Astrocyte (in vitro differentiated cells and primary cell): ENCODE measurements around the gene LCN2. TPM values are rescaled to one million over a fixed set of nuclear protein-coding genes. Genes with fewer than 3 reads are reported as not detected.
A peak's percentile ranks its signal among the peaks of the same experiment; 100 is the strongest.

Source experiments
- DNase-seq: peaks from one replicate; pipeline ENCODE4 v3.0.0-alpha.2; 2010; ENCODE audit warnings: low read depth
- FAIRE-seq: peaks from 2 replicates; lab custom pipeline; 2011; peaks lifted over from hg19 to GRCh38; lab: Jason Lieb, UNC
- H2AFZ ChIP-seq: 2 replicates; pipeline ENCODE4 v1.6.0; 2012; ENCODE audit warnings: low read depth, low read length, inconsistent platforms
- H3K27ac ChIP-seq: 2 replicates; pipeline ENCODE4 v1.5.1; 2011; ENCODE audit warnings: low read depth, low read length, inconsistent platforms
- H3K27me3 ChIP-seq: 2 replicates; pipeline ENCODE4 v1.6.0; 2011; ENCODE audit warnings: low read length, inconsistent platforms; ENCODE audit not compliant: insufficient read depth
- H3K36me3 ChIP-seq: 2 replicates; pipeline ENCODE4 v1.5.1; 2011; ENCODE audit warnings: low read length, inconsistent platforms; ENCODE audit not compliant: insufficient read depth
- H3K4me1 ChIP-seq: 2 replicates; pipeline ENCODE4 v1.5.1; 2011; ENCODE audit warnings: low read length, inconsistent platforms; ENCODE audit not compliant: insufficient read depth
- H3K4me2 ChIP-seq: 2 replicates; pipeline ENCODE4 v1.6.0; 2012; ENCODE audit warnings: low read length, inconsistent platforms
- H3K4me3 ChIP-seq: 2 replicates; pipeline ENCODE4 v1.5.1; 2011; ENCODE audit warnings: low read depth, mild to moderate bottlenecking, low read length, inconsistent platforms; ENCODE audit not compliant: insufficient read depth
- H3K79me2 ChIP-seq: 2 replicates; pipeline ENCODE4 v1.6.0; 2012; ENCODE audit warnings: mild to moderate bottlenecking, low read length, inconsistent platforms; ENCODE audit not compliant: insufficient read depth
- H3K9ac ChIP-seq: 2 replicates; pipeline ENCODE4 v1.6.0; 2012; ENCODE audit warnings: mild to moderate bottlenecking, low read length, inconsistent platforms
- H3K9me3 ChIP-seq: 2 replicates; pipeline ENCODE4 v1.5.1; 2012; ENCODE audit warnings: low read depth, mild to moderate bottlenecking, low read length, inconsistent platforms; ENCODE audit not compliant: insufficient read depth
- H4K20me1 ChIP-seq: 2 replicates; pipeline ENCODE4 v1.6.0; 2012; ENCODE audit warnings: low read length, inconsistent platforms; ENCODE audit not compliant: insufficient read depth
- H3K27ac Mint-ChIP-seq: one replicate; pipeline ENCODE4 v1.8.0; 2021; ENCODE audit warnings: mild to moderate bottlenecking, mixed read lengths; ENCODE audit not compliant: unreplicated experiment
- H3K27me3 Mint-ChIP-seq: one replicate; pipeline ENCODE4 v1.8.0; 2021; ENCODE audit warnings: low read depth, mixed read lengths; ENCODE audit not compliant: unreplicated experiment
- H3K36me3 Mint-ChIP-seq: one replicate; pipeline ENCODE4 v1.8.0; 2021; ENCODE audit warnings: low read depth, mixed read lengths; ENCODE audit not compliant: unreplicated experiment
- H3K4me1 Mint-ChIP-seq: one replicate; pipeline ENCODE4 v1.8.0; 2021; ENCODE audit warnings: low read depth, mixed read lengths; ENCODE audit not compliant: unreplicated experiment
- H3K4me3 Mint-ChIP-seq: one replicate; pipeline ENCODE4 v1.8.0; 2021; ENCODE audit warnings: mild to moderate bottlenecking, moderate library complexity, mixed read lengths; ENCODE audit not compliant: unreplicated experiment
- H3K9me3 Mint-ChIP-seq: one replicate; pipeline ENCODE4 v1.8.0; 2021; ENCODE audit warnings: mild to moderate bottlenecking, mixed read lengths; ENCODE audit not compliant: unreplicated experiment
- CTCF ChIP-seq: IDR thresholded peaks from 2 replicates; pipeline ENCODE4 v1.5.1; 2011; ENCODE audit warnings: low read depth, mild to moderate bottlenecking, inconsistent platforms, low read length, moderate library complexity; ENCODE audit not compliant: insufficient read depth
- EZH2 ChIP-seq: IDR thresholded peaks from 2 replicates; pipeline ENCODE4 v1.6.1; 2012; ENCODE audit warnings: mild to moderate bottlenecking, low read length, inconsistent platforms; ENCODE audit not compliant: insufficient read depth
- total RNA-seq: library from RNA; stranded (reverse); gene quantifications from 2 replicates; pipeline ENCODE4 v1.2.1, GENCODE V29; 2021

The LCN2 gene
- total RNA-seq, 1 donor from 2014 or later, result not detected

GRCh38 chr9:128163523-128164306 lies 14.5 kb downstream of the LCN2 start:
- peaks cover 52% of the 10 kb centered on the region for H4K20me1 ChIP-seq
- no peak overlapping the region for H3K4me3 ChIP-seq
- no peaks in the 10 kb centered on the region for H3K27me3 Mint-ChIP-seq
- no peak for DNase-seq
- H3K4me2 ChIP-seq, result no peak overlapping the region
- peaks cover 27% of the 10 kb centered on the region for H3K79me2 ChIP-seq
- no peak overlapping the region for H3K4me3 Mint-ChIP-seq
- H3K4me1 ChIP-seq, result peaks cover 15% of the 10 kb centered on the region
- no peak for FAIRE-seq
- no peak overlapping the region for H3K27ac ChIP-seq
- no peaks in the 10 kb centered on the region for H3K9me3 ChIP-seq
- peaks cover 19% of the 10 kb centered on the region for H3K36me3 ChIP-seq
- H3K9ac ChIP-seq, result no peak overlapping the region
- H3K9me3 Mint-ChIP-seq, result no peaks in the 10 kb centered on the region
- H2AFZ ChIP-seq, result no peak overlapping the region
- TF ChIP-seq EZH2 (no peak), CTCF (no peak)
- peaks cover 2% of the 10 kb centered on the region for H3K4me1 Mint-ChIP-seq
- no peak overlapping the region for H3K27ac Mint-ChIP-seq
- no peaks in the 10 kb centered on the region for H3K27me3 ChIP-seq
- peaks cover 24% of the 10 kb centered on the region for H3K36me3 Mint-ChIP-seq

- Histone ChIP-seq H4K20me1 (peaks cover 53% of the 10 kb centered on the region), H3K9me3 (no peaks in the 10 kb centered on the region), H3K4me3 (no peak overlapping the region), H3K79me2 (peaks cover 27% of the 10 kb centered on the region), H3K27me3 (no peaks in the 10 kb centered on the region), H3K36me3 (peaks cover 21% of the 10 kb centered on the region), H3K27ac (no peak overlapping the region), H2AFZ (no peak overlapping the region), H3K4me2 (no peak overlapping the region), H3K9ac (no peak overlapping the region), H3K4me1 (peaks cover 17% of the 10 kb centered on the region)
- H3K27ac Mint-ChIP-seq, result peak overlapping the region; percentile 58
- no peak overlapping the region for H3K4me3 Mint-ChIP-seq
- H3K9me3 Mint-ChIP-seq, result no peaks in the 10 kb centered on the region
- H3K36me3 Mint-ChIP-seq, result peaks cover 28% of the 10 kb centered on the region
- H3K4me1 Mint-ChIP-seq, result peaks cover 2% of the 10 kb centered on the region
- TF ChIP-seq EZH2 (no peak), CTCF (no peak)
- DNase-seq (peak; percentile 51), FAIRE-seq (no peak)
- H3K27me3 Mint-ChIP-seq, result no peaks in the 10 kb centered on the region
Measured at GRCh38 chr9:128164307-128164885, 15.1 kb downstream of the LCN2 start.

GRCh38 chr9:128166169-128166568 lies 16.9 kb downstream of the LCN2 start:
- FAIRE-seq (no peak), DNase-seq (no peak)
- no peak overlapping the region for H3K4me3 Mint-ChIP-seq
- Histone ChIP-seq H3K79me2 (peaks cover 18% of the 10 kb centered on the region), H4K20me1 (peaks cover 49% of the 10 kb centered on the region), H3K4me1 (peaks cover 14% of the 10 kb centered on the region), H3K9me3 (no peaks in the 10 kb centered on the region), H3K4me2 (no peak overlapping the region), H3K27ac (no peak overlapping the region), H3K36me3 (peaks cover 32% of the 10 kb centered on the region), H3K27me3 (no peaks in the 10 kb centered on the region), H3K9ac (no peak overlapping the region), H3K4me3 (no peak overlapping the region), H2AFZ (no peak overlapping the region)
- H3K9me3 Mint-ChIP-seq, result no peaks in the 10 kb centered on the region
- peaks cover 33% of the 10 kb centered on the region for H3K36me3 Mint-ChIP-seq
- no peak overlapping the region for H3K27ac Mint-ChIP-seq
- peaks cover 2% of the 10 kb centered on the region for H3K4me1 Mint-ChIP-seq
- no peaks in the 10 kb centered on the region for H3K27me3 Mint-ChIP-seq
- no peak for TF ChIP-seq EZH2
- no peak for TF ChIP-seq CTCF
